Measurements from ENCODE around the gene MUC22. TPM values are rescaled to one million over a fixed set of nuclear protein-coding genes. Genes with fewer than 3 reads are reported as not detected.

MUC22 gene
- total RNA-seq, result not detected
- long read RNA-seq, result 0 reads

DNA sequence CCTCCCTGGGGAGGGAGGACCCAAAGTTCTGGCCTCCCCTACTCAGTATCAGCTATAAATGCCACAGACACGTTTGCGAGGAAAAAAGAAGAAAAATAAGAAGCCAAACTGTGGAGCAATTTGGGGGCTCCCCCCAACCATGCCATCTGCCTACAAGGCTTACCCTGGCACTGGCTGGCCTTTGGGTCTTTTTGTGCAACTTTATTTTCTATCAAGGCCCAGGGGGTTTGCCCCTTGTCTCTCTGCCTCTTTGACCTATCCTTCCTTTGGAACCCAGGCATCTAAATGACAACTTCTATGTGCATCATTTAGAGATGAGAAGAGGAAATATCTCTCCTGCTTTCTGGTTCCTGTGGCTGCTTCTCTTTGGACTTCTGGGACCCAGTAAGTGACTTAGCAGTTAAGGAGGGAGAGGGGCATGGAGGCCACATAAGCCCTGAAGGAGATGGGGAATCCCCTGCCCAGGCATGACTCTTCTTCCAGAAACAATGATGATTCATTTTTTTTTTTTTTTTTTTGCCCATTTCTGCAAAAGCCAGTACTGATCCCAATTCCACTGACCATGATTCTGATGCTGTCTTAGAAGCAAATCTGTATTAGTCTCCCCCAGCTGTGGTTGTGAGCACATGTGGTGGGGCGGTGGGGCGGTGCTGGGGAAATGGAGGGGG, at the start of gene MUC22:
Gene MUC22, plus strand, starts transcription at position 82 of the 668 bp plus-strand sequence. Its CDS starts 233 bp downstream, at position 315.
- no peak within 1 kb of the TSS for H3K4me3 ChIP-seq
- intact Hi-C loops (cut with DNase I), result no loop called here
- 57% methylated on average over 4 of the region's 4 CpGs for WGBS (ENCODE audit: insufficient coverage, low coverage, low lambda C conversion rate, missing lambda C conversion rate)
- DNase-seq (no peak), ATAC-seq (no peak)
- no peaks in the 10 kb centered on the region for H3K36me3 ChIP-seq
- H3K4me1 ChIP-seq, result no peaks in the 10 kb centered on the region
- no peaks in the 10 kb centered on the region for H3K9me3 ChIP-seq
- H3K27ac ChIP-seq, result no peak within 1 kb of the TSS
- H3K27me3 ChIP-seq, result no peaks in the 10 kb centered on the region
- TF ChIP-seq, protein P1, sequence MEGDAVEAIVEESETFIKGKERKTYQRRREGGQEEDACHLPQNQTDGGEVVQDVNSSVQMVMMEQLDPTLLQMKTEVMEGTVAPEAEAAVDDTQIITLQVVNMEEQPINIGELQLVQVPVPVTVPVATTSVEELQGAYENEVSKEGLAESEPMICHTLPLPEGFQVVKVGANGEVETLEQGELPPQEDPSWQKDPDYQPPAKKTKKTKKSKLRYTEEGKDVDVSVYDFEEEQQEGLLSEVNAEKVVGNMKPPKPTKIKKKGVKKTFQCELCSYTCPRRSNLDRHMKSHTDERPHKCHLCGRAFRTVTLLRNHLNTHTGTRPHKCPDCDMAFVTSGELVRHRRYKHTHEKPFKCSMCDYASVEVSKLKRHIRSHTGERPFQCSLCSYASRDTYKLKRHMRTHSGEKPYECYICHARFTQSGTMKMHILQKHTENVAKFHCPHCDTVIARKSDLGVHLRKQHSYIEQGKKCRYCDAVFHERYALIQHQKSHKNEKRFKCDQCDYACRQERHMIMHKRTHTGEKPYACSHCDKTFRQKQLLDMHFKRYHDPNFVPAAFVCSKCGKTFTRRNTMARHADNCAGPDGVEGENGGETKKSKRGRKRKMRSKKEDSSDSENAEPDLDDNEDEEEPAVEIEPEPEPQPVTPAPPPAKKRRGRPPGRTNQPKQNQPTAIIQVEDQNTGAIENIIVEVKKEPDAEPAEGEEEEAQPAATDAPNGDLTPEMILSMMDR (IDR thresholded peaks at IDR 0.05), result no peak
- no peak for TF ChIP-seq POLR2A (IDR thresholded peaks at IDR 0.05)

DNA sequence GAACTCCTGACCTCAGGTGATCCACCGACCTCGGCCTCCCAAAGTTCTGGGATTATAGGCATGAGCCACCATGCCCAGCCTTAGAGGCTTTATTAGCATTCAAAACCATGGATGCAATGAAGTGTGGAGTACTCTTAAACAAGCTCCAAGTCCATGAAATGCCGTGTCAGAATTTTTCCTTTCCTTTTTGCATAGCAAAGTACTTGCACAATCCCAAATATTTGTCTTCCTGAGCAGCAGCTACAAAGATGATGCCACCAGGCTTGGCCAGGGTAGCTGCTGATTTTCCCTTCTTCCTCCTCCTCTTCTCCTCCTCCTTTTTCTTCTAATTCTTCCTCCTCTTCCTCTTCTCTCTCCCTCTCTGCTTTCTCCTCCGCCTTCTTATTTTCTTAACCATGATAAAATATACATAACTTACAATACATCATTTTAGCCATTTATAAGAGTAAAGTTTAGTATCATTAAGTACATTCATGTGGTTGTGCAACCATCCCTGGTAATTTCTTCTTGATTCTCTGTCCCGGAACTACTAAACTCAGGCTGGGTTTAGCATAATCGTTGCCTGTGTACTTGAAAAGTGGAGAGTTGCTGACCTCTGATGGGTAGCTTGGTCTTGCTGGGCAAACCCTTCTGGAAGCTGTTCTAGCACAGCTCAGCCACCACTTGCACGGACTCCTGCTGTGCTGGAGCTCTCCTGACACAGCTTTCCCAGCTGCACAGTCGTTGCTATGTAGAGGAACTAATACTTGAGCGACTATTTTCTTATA, 49.2 kb upstream of the MUC22 start:
- H3K36me3 ChIP-seq, result no peaks in the 10 kb centered on the region
- intact Hi-C loops (cut with DNase I), result no loop called here
- H3K27ac ChIP-seq, result no peak overlapping the region
- ATAC-seq, result peak; percentile 52 to 83 (median 67)
- TF ChIP-seq, protein P1 (IDR thresholded peaks at IDR 0.05), result no peak
- no peak for TF ChIP-seq POLR2A (IDR thresholded peaks at IDR 0.05)
- peaks cover 0 to 12% (median 0%) of the 10 kb centered on the region in 4 donors for H3K4me1 ChIP-seq
- no peaks in the 10 kb centered on the region for H3K9me3 ChIP-seq
- DNase-seq, result no peak
- 34% methylated on average over 9 of the region's 9 CpGs for WGBS (ENCODE audit: insufficient coverage, low coverage, low lambda C conversion rate, missing lambda C conversion rate)
- H3K27me3 ChIP-seq, result no peaks in the 10 kb centered on the region
- H3K4me3 ChIP-seq, result no peak overlapping the region

DNA sequence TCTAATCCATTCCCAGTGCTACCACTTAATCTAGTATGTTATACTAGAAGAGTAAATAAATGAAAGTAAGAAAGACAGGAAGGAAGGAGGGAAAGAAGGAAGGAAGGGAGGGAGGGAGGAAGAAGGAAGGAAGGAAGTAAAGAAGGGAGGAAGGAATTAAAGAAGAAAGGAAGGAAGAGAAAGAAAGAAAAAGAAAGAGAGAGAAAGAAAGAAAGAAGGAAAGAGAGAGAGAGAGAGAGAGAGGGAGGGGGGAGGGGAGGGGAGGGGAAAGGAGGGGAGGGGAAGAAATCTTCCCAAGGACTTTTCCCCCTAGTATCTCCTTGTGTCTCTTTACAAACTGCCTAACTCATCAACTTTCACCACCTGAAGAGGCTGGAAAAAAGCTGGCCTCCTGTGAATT, 47.6 kb upstream of the MUC22 start:
- H3K27ac ChIP-seq, result no peak overlapping the region
- no peaks in the 10 kb centered on the region for H3K9me3 ChIP-seq
- no peaks in the 10 kb centered on the region for H3K27me3 ChIP-seq
- peaks cover 0 to 12% (median 0%) of the 10 kb centered on the region in 4 donors for H3K4me1 ChIP-seq
- ATAC-seq (no peak), DNase-seq (no peak)
- no peaks in the 10 kb centered on the region for H3K36me3 ChIP-seq
- no peak for TF ChIP-seq POLR2A (IDR thresholded peaks at IDR 0.05)
- TF ChIP-seq, protein P1 (IDR thresholded peaks at IDR 0.05), result no peak
- intact Hi-C loops (cut with DNase I), result no loop called here
- H3K4me3 ChIP-seq, result no peak overlapping the region

DNA sequence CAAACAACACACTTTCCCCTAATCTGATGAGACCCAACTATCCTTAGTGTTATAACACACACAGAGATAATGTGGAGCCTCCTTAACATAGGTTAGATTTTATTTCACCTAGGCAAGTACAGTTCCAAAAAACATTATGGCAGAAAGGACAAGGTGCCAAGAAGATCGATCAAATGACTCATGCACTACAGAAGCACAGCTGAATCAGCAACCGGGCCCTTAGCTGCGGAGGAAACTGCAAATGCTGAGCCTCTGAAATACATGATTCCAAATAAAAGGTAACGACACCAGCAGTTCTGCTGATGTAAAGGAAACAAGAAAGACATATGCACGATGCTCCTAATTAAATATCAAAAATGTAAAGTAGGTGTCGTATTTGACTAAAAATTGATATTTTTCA, 46.6 kb upstream of the MUC22 start:
- H3K36me3 ChIP-seq, result no peaks in the 10 kb centered on the region

More for the DNA sequence above, 46.6 kb upstream of the MUC22 start:
- 47% methylated on average over 6 of the region's 6 CpGs for WGBS (ENCODE audit: insufficient coverage, low coverage, low lambda C conversion rate, missing lambda C conversion rate)
- H3K27ac ChIP-seq, result no peak overlapping the region
- ATAC-seq (peak in 1 of 4 donors; percentile 57), DNase-seq (no peak)
- H3K4me1 ChIP-seq, result peaks cover 0 to 12% (median 0%) of the 10 kb centered on the region in 4 donors
- no peak for TF ChIP-seq POLR2A (IDR thresholded peaks at IDR 0.05)
- TF ChIP-seq, protein P1 (IDR thresholded peaks at IDR 0.05), result no peak
- no peak overlapping the region for H3K4me3 ChIP-seq
- H3K27me3 ChIP-seq, result no peaks in the 10 kb centered on the region
- intact Hi-C loops (cut with DNase I), result no loop called here
- no peaks in the 10 kb centered on the region for H3K9me3 ChIP-seq
